G401 (cell line): ENCODE data around the gene JUN. TPM values are rescaled to one million over a fixed set of nuclear protein-coding genes. Genes with fewer than 3 reads are reported as not detected.

ENCODE experiments used
- DNase-seq: peaks from one replicate; pipeline ENCODE4 v3.0.0-alpha.2; 2015; ENCODE audit warnings: low spot score
- in situ Hi-C: cut with HindIII; loops from 2 replicates; pipeline ENCODE4 v1.10.0; 2016; ENCODE audit warnings: low sequenced_read_pairs, mixed read lengths
- total RNA-seq: library from RNA; depleted of rRNA; stranded (reverse); fragments of >200 nt; shearing (Covaris generic); gene quantifications from 2 replicates; pipeline ENCODE4 v1.2.3, GENCODE V29; 2014

JUN gene
- total RNA-seq, 1 experiment from 2014 or later: 7.9 TPM

- in situ Hi-C loops: no loop called here
- peak; percentile 8 for DNase-seq
Measured at GRCh38 chr1:58786184-58786926, 2.5 kb upstream of the JUN start.

GRCh38 chr1:58785442-58786058 lies 1.7 kb upstream of the JUN start:
- peak; percentile 83 for DNase-seq
- in situ Hi-C loops: no loop called here

DNA sequence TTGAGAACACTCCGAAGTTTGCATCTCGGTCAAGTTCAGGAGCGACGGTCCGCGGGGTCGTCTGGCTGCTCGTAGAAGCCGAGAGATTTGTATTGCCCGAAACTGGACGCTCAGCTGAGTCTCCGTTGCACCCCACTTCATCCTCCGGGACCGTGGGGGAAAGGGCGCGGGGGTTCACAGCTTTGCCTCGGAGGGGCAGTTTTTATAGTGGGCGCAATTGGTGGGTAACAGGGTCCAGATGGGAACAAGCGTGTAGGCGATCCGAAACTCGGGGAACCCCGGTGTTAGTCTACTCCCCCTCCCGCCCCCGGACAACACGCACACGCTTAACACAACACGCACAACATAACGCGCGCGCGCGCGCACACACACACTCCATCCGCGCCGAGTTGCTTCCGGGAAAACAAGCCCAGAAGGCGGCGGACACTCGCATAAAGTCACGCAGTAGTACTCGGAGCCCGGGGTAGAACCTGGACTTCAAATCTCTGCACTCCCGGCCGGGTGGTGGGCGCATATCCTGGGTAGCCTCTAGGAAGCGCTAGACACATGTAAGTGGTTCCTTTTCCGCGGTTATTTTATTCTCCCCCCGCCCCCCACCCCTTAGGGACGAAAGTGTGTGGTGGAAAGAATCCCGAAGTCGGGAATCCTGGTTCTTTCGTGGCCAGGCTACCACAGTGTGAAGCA lies 1.1 kb upstream of the JUN start:
- in situ Hi-C loops: no loop called here
- DNase-seq: peak; percentile 86

- DNase-seq: peak; percentile 57
- in situ Hi-C loops: no loop called here
Measured at GRCh38 chr1:58783090-58783992, 506 bp downstream of the JUN start.

GRCh38 chr1:58782178-58783089 lies 1.4 kb downstream of the JUN start:
- in situ Hi-C loops: no loop called here
- peak; percentile 43 for DNase-seq

- peak; percentile 52 for DNase-seq
- in situ Hi-C loops: no loop called here
Measured at GRCh38 chr1:58781541-58782177, 2.2 kb downstream of the JUN start.

GRCh38 chr1:58780836-58781452 lies 2.9 kb downstream of the JUN start:
- DNase-seq: peak; percentile 17
- in situ Hi-C loops: no loop called here

- in situ Hi-C loops: no loop called here
- peak; percentile 9 for DNase-seq
Measured at GRCh38 chr1:58780411-58780810, 3.4 kb downstream of the JUN start.

GRCh38 chr1:58779801-58780382 lies 4.0 kb downstream of the JUN start:
- in situ Hi-C loops: no loop called here
- peak; percentile 57 for DNase-seq

- no peak for DNase-seq
- in situ Hi-C loops: no loop called here
Measured at GRCh38 chr1:58779059-58779754, 4.6 kb downstream of the JUN start.

- no peak for DNase-seq
- in situ Hi-C loops: no loop called here
Measured at GRCh38 chr1:58778385-58779000, 5.4 kb downstream of the JUN start.

DNA sequence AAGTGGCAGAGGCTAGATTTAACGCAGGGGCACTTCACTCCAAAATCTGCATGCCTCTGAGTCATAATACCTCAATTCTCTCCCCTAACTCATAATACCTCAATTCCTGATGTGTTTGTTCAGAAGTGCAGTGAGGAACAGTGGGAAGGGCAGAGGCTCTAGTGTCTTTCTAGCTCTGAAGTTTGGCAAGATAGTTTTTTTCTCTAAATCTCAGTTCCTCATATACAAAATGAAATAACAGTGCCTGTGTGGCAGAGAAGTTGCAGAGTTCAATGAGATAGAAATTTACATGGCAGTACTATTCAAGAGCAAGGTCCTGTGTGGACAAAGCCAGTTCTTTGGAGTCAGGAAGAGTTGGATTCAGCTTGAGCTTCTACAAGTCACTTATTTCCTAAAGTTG lies 9.8 kb downstream of the JUN start:
- in situ Hi-C loops: no loop called here
- DNase-seq: no peak

DNA sequence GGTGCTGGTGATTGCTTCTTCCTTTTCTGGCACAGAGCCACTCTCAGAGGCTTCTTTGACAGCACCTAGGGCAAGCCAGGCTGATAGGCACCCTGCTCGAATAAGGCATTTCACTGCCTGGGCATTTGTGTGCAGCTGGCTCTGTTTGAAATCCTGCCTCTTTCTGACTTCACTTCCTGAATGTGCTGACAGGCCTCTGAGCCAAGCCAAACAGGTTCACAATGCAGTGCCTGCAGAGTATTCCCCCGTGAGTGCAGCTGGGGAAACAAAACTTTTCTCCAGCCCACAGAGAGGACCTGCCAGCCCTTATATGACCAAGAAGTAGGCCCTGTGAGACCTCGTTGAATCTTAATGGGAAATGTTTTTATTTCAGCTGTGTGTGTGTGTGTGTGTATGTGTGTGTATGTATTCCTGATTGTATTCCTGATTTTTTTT lies 10.4 kb downstream of the JUN start:
- in situ Hi-C loops: no loop called here
- no peak for DNase-seq

GRCh38 chr1:58769809-58770320 lies 14.0 kb downstream of the JUN start:
- DNase-seq: no peak
- in situ Hi-C loops: no loop called here

- in situ Hi-C loops: no loop called here
Measured at GRCh38 chr1:58768971-58769808, 14.7 kb downstream of the JUN start.

More at GRCh38 chr1:58768971-58769808, 14.7 kb downstream of the JUN start:
- DNase-seq: peak; percentile 63
